DMS79 (cell line): ENCODE measurements around the gene SRC.

ENCODE experiments used
- DNase-seq: peaks from one replicate; lab custom pipeline; 2025; lab: John Stamatoyannopoulos, UW

Gene SRC

DNA sequence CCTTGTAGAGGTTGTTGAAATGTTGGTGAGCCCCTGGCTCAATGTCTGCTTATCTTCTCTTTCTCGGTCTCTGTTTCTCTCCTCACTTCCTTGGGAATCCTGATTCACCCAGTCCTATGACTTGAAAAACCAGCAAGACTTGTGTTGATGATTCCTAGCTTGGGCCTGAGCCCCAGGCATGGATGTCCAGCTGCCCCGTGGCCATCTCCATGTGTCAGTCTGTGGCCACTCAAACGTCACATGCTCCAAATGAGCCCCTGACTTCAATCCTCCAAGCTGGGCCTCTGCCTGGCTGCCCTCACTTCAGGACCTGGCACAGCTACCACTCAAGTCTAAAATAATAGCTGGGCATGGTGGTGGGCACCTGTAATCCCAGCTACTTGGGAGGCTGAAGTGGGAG is 81.0 kb downstream of the SRC start:
- DNase-seq = no peak

GRCh38 chr20:37430044-37430443 is 84.1 kb downstream of the SRC start:
- DNase-seq = no peak

DNA sequence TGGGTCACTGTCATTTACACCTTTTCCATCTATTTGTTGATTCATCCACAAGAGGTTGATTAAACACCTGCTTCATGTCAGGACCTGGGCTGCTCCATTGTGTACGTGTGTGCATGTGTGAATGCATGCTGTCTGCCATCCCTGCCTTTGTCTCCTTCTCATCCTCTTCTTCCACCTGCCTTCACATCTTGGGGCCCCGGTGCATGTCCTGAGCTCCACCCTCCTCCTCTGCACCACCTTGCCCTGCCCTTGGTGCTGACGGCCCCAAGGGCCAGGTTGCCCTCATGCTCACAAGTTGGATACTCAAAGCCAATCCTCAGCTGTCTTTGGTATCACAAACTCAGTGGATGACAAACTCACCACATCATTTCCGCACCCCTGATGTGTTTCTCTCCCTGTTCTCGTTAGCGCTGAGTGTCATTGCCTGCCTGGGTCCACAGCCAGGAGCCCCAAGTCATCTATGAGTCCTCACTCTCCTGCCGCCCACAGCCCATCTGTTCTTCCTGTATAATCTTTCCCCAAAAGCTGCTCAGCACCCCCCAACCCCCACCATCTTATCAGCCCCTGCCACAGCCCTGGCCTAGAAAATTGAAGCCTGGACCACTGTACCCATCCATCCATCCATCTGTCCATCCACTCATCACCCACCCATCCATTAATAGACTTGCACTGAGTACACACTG is 85.0 kb downstream of the SRC start:
- DNase-seq = no peak

GRCh38 chr20:37431786-37432185 is 85.8 kb downstream of the SRC start:
- DNase-seq = no peak

GRCh38 chr20:37432606-37433005 is 86.7 kb downstream of the SRC start:
- no peak for DNase-seq

DNA sequence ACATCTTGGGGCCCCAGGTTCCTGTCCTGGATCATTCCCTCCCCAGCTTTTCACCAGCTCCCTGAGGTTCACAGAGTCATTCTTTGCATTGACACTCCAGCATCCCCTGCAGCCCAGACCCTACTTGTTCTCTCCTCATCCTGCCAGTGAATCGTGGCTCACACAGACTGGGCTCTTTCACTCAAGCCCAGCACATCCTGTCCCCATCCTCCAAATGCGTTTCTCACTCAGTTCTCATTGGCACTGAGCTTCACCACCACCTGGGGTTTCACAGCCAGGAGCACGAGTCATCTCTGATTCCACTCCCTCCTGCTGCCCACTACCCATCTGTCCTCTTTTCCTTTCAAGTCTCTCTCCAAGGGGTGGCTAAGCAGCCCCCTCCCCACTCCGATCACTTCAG is 89.7 kb downstream of the SRC start:
- no peak for DNase-seq

DNA sequence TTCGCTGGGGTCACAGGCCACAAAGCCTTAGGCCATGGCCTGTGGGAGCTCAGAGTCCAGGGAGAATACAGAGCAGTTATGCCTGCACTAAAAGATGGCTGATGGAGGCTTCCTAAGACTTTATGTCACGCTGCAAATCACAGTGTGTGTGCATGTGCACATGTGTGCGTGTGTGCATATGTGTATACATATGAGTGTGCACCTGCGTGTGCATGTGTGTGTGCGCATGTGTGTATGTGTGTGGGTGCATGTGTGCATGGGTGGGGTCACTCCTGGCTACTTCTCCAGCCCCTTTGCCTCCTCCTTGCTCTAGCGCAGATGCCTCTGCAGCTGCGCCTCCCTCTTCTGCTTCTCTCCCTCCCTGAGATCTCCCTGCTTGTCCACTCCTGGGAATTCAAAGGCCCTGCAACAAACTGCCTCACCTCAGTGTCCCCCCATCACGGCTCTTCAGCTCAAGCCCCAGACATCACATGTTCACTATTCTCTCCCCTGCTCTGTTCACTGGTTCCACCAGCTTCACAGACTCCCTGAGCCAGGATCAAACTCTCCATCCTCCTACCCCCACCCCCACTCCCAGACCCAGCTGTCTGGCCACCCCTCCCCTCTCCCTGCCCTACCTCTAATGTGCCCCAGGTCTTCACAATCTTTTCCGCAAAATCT is 90.7 kb downstream of the SRC start:
- DNase-seq = no peak

- DNase-seq = no peak
Measured at GRCh38 chr20:37437676-37438075, 91.7 kb downstream of the SRC start.

GRCh38 chr20:37438464-37439222 is 92.7 kb downstream of the SRC start:
- DNase-seq = no peak

DNA sequence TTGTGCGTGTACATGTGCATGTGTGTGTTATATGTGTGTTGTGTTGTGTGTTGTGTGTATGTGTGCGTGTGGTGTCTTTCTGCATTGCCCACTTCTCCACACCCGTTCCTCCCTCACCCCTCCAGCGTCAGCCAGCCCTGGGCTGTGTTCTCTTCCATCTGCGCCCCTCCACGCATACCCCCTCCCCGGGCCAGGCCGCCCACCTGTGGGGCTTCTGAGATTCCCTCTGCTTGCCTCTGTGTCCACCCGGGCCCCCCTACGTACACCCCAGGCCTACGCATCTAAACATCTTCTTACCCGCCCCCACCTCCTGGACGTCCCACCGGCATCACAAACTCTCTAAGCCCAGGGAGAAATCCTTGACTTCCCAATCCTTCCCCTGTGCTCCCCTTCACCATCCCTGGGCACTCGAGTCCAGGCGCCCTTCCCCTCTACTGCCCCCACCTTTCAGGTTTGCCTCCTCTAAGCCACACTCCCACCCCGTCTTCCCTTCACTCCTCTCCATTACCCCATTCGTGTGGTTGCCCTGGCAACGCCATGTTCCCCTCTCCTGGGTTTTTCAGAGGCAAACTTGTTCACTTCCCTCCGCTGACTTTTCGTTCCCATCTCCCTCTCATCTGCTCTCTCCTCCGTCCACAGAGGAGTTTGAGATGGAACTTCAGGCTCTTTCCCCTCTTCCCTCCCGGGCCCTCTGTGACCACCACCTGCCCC is 93.4 kb downstream of the SRC start:
- DNase-seq = no peak

DNA sequence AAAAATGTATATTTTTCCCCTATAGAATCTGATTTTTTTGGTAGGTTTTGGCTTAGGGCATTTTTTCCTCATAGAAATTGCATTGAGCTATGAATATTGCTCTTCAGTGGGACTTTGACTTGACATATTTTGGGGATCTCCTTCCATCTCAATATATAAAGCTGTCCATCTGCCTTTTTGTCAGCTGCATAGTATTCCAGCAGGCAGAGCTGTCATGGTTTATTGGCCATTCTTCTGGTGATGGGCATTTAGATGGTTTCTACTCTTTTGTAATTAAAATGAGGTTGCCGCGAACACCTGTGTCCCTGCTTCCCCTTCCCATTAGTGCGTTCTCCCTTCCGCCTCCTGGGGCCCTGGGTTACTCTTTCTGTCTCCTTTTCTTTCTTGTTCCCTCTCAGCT is 95.1 kb downstream of the SRC start:
- no peak for DNase-seq

- DNase-seq = no peak
Measured at GRCh38 chr20:37442547-37442946, 96.6 kb downstream of the SRC start.

DNA sequence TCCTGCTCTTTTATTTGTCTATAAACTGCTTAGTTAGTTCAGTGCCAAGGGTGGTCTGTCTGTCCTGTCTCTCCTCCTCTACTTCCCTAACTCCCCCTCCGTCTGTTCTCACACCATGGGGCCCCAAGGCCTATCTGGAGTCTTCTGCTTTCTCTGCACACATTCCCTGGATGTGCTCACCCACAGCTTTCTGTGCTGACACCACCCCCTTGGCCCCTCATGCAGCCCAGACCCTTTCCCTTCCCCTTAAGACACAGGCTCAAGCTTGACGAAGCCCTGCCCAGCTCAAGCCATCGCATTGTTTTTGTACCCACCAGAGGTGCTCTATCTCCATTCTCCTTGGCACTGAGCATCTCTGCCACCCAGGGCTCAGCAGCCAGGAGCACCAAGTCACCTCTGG is 97.0 kb downstream of the SRC start:
- no peak for DNase-seq

GRCh38 chr20:37443596-37443995 is 97.7 kb downstream of the SRC start:
- DNase-seq = no peak

- DNase-seq = no peak
Measured at GRCh38 chr20:37445041-37445440, 99.1 kb downstream of the SRC start.

- DNase-seq = no peak
Measured at GRCh38 chr20:37446286-37447032, 100.5 kb downstream of the SRC start.

DNA sequence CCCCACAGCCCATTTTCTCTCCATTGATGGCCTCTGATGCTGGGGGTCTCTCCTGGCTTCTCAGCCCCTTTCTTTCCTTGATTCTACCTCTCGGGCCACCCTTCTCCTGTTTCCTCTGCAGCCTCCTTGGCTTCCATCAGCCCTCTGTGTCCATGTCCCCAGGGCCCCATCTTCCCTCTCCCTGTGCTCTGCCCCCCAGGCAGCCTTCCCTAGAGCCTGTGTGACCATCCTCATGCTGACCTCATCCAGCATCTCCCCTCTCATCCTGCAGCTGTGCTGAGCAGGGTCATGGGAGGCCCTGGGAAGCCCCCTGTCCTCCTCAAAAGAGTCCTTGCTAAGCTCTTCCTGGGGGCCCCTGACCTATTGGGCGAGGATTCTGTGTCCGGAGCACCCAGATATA is 101.7 kb downstream of the SRC start:
- no peak for DNase-seq

GRCh38 chr20:37449276-37449675 is 103.3 kb downstream of the SRC start:
- no peak for DNase-seq

GRCh38 chr20:37450344-37450743 is 104.4 kb downstream of the SRC start:
- no peak for DNase-seq

- DNase-seq = no peak
Measured at GRCh38 chr20:37451616-37452015, 105.7 kb downstream of the SRC start.

DNA sequence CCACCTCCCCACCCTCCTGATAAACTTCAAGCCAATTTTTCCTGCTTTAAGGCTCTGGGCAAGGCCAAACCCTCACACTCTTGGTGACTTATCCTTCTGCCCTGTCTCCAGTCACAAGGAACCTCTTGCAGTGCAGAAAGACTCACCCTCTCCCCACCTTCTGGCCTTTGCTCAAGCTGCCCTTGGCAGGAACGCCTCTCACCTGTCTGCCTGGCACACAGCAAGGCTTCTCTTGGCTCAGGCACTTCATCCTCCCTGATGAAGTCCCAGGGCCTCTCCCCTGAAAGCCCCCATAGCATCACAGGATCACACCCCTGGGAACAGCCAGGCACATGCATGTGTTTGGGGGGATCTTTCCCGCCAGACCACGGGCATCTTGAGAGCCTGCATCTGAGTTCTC is 106.3 kb downstream of the SRC start:
- no peak for DNase-seq

- no peak for DNase-seq
Measured at GRCh38 chr20:37453288-37453687, 107.3 kb downstream of the SRC start.
